Neural cell (in vitro differentiated cells): ENCODE measurements around the gene JMJD8. TPM values are rescaled to one million over a fixed set of nuclear protein-coding genes. Genes with fewer than 3 reads are reported as not detected.

Experiments used
- H2AFZ ChIP-seq: fragments of 200-600, 300-800 bp; sonication (generic), shearing (Covaris generic); 2 replicates; pipeline ENCODE4 v1.6.0; 2014; ENCODE audit warnings: low read depth, mild to moderate bottlenecking, antibody characterized with exemption, low read length, moderate library complexity
- H3F3A ChIP-seq: fragments of 200-600 bp; shearing (Covaris generic); 2 replicates; pipeline ENCODE4 v1.6.1; 2016; ENCODE audit warnings: mild to moderate bottlenecking, moderate library complexity, mixed read lengths, antibody characterized with exemption, low read length; ENCODE audit not compliant: insufficient read depth, poor library complexity, severe bottlenecking
- H3K27ac ChIP-seq: fragments of 200-600, 300-800 bp; sonication (generic), shearing (Covaris generic); 2 replicates; pipeline ENCODE4 v1.5.1; 2014; ENCODE audit warnings: mild to moderate bottlenecking, low read length, moderate library complexity
- H3K27me3 ChIP-seq: fragments of 300-800, 200-600 bp; sonication (generic), shearing (Covaris generic); 2 replicates; pipeline ENCODE4 v1.6.0; 2014; ENCODE audit warnings: mild to moderate bottlenecking, low read depth, low read length, moderate library complexity; ENCODE audit not compliant: insufficient read depth
- H3K36me3 ChIP-seq: fragments of 300-800, 200-600 bp; sonication (generic), shearing (Covaris generic); 2 replicates; pipeline ENCODE4 v1.5.1; 2014; ENCODE audit warnings: mild to moderate bottlenecking, antibody characterized with exemption, low read length, moderate library complexity; ENCODE audit not compliant: insufficient read depth
- H3K4me2 ChIP-seq: fragments of 300-800, 200-600 bp; sonication (generic), shearing (Covaris generic); 2 replicates; pipeline ENCODE4 v1.6.0; 2014; ENCODE audit warnings: mild to moderate bottlenecking, low read length
- H3K4me3 ChIP-seq: fragments of 300-800, 200-600 bp; sonication (generic), shearing (Covaris generic); 2 replicates; pipeline ENCODE4 v1.5.1; 2014; ENCODE audit warnings: mild to moderate bottlenecking, low read length, moderate library complexity
- H3K79me2 ChIP-seq: fragments of 200-600 bp; shearing (Covaris generic); replicated peaks from 2 replicates; pipeline ENCODE4 v1.6.0; 2014; ENCODE audit warnings: mild to moderate bottlenecking, low read length, moderate library complexity; ENCODE audit not compliant: insufficient read depth
- H3K9ac ChIP-seq: fragments of 300-800, 200-600 bp; sonication (generic), shearing (Covaris generic); 2 replicates; pipeline ENCODE4 v1.6.1; 2016; ENCODE audit warnings: mild to moderate bottlenecking, low read length, mixed read lengths
- H3K9me2 ChIP-seq: fragments of 200-600 bp; shearing (Covaris generic); 2 replicates; pipeline ENCODE4 v1.6.1; 2016; ENCODE audit warnings: mild to moderate bottlenecking, low read length, mixed read lengths; ENCODE audit not compliant: insufficient read depth
- H3K9me3 ChIP-seq: fragments of 200-600, 300-800 bp; sonication (generic), shearing (Covaris generic); 2 replicates; pipeline ENCODE4 v1.6.1; 2016; ENCODE audit warnings: mild to moderate bottlenecking, mixed run types, low read length, moderate library complexity, mixed read lengths
- H4K20me1 ChIP-seq: fragments of 200-600 bp; shearing (Covaris generic); 2 replicates; pipeline ENCODE4 v1.6.1; 2016; ENCODE audit warnings: mild to moderate bottlenecking, mixed run types; ENCODE audit not compliant: insufficient read depth
- EP300 ChIP-seq: fragments of 450-650 bp; conservative IDR thresholded peaks from 2 replicates; pipeline ENCODE4 v1.6.1; 2014; ENCODE audit warnings: antibody characterized with exemption, mild to moderate bottlenecking, moderate library complexity; ENCODE audit not compliant: poor library complexity, severe bottlenecking
- EZH2 ChIP-seq: fragments of 200-600, 300-800 bp; shearing (Covaris generic), sonication (generic); IDR thresholded peaks from 2 replicates; pipeline ENCODE4 v1.6.1; 2014; ENCODE audit warnings: antibody characterized with exemption, low read length, borderline replicate concordance, mild to moderate bottlenecking; ENCODE audit not compliant: insufficient read depth, poor library complexity, severe bottlenecking
- MXI1 ChIP-seq: fragments of 450-650 bp; conservative IDR thresholded peaks from 2 replicates; pipeline ENCODE4 v1.6.1; 2014; ENCODE audit warnings: antibody characterized with exemption, mild to moderate bottlenecking; ENCODE audit not compliant: poor library complexity, severe bottlenecking
- POLR2AphosphoS5 ChIP-seq: IDR thresholded peaks from 2 replicates; pipeline ENCODE4 v1.6.1; 2012
- RAD21 ChIP-seq: fragments of 450-650 bp; conservative IDR thresholded peaks from 2 replicates; pipeline ENCODE4 v1.6.1; 2014; ENCODE audit warnings: antibody characterized with exemption, mild to moderate bottlenecking, moderate library complexity
- REST ChIP-seq: IDR thresholded peaks from 2 replicates; pipeline ENCODE4 v1.6.1; 2012; ENCODE audit warnings: borderline replicate concordance
- SMC3 ChIP-seq: fragments of 450-650 bp; conservative IDR thresholded peaks from 2 replicates; pipeline ENCODE4 v1.6.1; 2014; ENCODE audit warnings: antibody characterized with exemption, mild to moderate bottlenecking, moderate library complexity; ENCODE audit not compliant: poor library complexity
- TAF1 ChIP-seq: IDR thresholded peaks from 2 replicates; pipeline ENCODE4 v1.6.1; 2012; ENCODE audit warnings: low read depth
- polyA plus RNA-seq: library from polyadenylated mRNA; depleted of rRNA; stranded (reverse); fragments of >200 nt; gene quantifications from 2 replicates; pipeline ENCODE4 v1.2.3, GENCODE V29; 2014
- TF ChIP-seq, protein P1 (sequence below): fragments of 450-650 bp; IDR thresholded peaks from 2 replicates; pipeline ENCODE4 v1.5.1; 2014; ENCODE audit warnings: antibody characterized with exemption, mild to moderate bottlenecking, moderate library complexity; ENCODE audit not compliant: poor library complexity, severe bottlenecking

Gene JMJD8
- polyA plus RNA-seq, 1 donor from 2014 or later, result 44.7 TPM

DNA sequence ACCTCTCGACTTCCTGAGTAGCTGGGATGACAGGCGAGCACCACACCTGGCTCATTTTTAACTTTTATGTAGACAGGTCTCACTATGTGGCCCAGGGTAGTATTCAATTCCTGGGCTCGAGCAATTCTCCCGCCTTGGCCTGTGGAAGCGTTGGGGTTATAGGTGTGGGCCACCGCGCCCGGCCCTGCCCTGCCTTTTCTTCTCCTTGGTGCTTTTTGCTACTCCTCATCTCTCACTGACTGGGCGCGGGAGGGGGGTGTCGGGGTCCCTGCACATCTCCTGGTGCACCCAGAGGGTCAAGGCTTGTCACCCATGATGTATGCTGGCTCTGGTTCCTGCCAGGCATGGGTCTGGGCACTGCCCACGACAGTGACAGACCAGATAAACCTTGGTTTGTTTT, 39.6 kb downstream of the JMJD8 start:
- H3K79me2 ChIP-seq, result no peaks in the 10 kb centered on the region
- H3K9me3 ChIP-seq, result no peaks in the 10 kb centered on the region
- no peak for TF ChIP-seq POLR2AphosphoS5
- TF ChIP-seq EP300, result no peak
- H2AFZ ChIP-seq, result no peak overlapping the region
- H3K4me2 ChIP-seq, result no peak overlapping the region
- no peaks in the 10 kb centered on the region for H3K9me2 ChIP-seq
- H3K4me3 ChIP-seq, result no peak overlapping the region
- no peak overlapping the region for H3K9ac ChIP-seq
- no peaks in the 10 kb centered on the region for H3F3A ChIP-seq
- no peaks in the 10 kb centered on the region for H4K20me1 ChIP-seq
- H3K36me3 ChIP-seq, result no peaks in the 10 kb centered on the region
- H3K27me3 ChIP-seq, result no peaks in the 10 kb centered on the region
- H3K27ac ChIP-seq, result no peak overlapping the region

DNA sequence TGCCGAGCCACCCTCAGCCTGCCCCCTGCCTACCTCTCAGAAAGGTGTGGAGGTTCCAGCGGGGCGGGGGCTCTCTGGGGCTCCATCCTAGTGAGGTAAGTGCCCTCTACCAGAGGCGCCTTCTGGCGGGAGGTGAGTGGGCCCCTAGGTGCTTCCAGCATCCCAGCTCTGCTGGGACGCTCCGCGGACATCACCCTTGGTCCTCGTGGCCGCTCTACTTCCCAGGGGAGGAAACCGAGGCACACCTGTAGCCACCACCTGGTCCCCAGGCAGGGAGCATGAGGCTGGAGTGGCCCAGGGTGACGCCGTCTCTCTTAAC, 41.1 kb downstream of the JMJD8 start:
- Histone ChIP-seq H3K9me2 (no peaks in the 10 kb centered on the region), H3K36me3 (no peaks in the 10 kb centered on the region), H3K27me3 (no peaks in the 10 kb centered on the region), H3K79me2 (no peaks in the 10 kb centered on the region), H3K9ac (peak overlapping the region; percentile 77), H3K4me2 (no peak overlapping the region), H3K9me3 (no peaks in the 10 kb centered on the region), H3K4me3 (peak overlapping the region; percentile 82), H4K20me1 (no peaks in the 10 kb centered on the region), H3F3A (no peaks in the 10 kb centered on the region), H2AFZ (no peak overlapping the region), H3K27ac (no peak overlapping the region)
- TF ChIP-seq RAD21, result no peak
- no peak for TF ChIP-seq SMC3
- no peak for TF ChIP-seq EP300
- no peak for TF ChIP-seq TAF1
- TF ChIP-seq, protein P1, sequence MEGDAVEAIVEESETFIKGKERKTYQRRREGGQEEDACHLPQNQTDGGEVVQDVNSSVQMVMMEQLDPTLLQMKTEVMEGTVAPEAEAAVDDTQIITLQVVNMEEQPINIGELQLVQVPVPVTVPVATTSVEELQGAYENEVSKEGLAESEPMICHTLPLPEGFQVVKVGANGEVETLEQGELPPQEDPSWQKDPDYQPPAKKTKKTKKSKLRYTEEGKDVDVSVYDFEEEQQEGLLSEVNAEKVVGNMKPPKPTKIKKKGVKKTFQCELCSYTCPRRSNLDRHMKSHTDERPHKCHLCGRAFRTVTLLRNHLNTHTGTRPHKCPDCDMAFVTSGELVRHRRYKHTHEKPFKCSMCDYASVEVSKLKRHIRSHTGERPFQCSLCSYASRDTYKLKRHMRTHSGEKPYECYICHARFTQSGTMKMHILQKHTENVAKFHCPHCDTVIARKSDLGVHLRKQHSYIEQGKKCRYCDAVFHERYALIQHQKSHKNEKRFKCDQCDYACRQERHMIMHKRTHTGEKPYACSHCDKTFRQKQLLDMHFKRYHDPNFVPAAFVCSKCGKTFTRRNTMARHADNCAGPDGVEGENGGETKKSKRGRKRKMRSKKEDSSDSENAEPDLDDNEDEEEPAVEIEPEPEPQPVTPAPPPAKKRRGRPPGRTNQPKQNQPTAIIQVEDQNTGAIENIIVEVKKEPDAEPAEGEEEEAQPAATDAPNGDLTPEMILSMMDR, result no peak
- no peak for TF ChIP-seq EZH2
- no peak for TF ChIP-seq REST
- TF ChIP-seq POLR2AphosphoS5, result no peak
- TF ChIP-seq MXI1, result no peak
